GF-D8 (cell line): ENCODE data around the gene AQP12B.

ENCODE experiments used
- DNase-seq: peaks from one replicate; lab custom pipeline; 2025; lab: John Stamatoyannopoulos, UW

AQP12B gene

DNA sequence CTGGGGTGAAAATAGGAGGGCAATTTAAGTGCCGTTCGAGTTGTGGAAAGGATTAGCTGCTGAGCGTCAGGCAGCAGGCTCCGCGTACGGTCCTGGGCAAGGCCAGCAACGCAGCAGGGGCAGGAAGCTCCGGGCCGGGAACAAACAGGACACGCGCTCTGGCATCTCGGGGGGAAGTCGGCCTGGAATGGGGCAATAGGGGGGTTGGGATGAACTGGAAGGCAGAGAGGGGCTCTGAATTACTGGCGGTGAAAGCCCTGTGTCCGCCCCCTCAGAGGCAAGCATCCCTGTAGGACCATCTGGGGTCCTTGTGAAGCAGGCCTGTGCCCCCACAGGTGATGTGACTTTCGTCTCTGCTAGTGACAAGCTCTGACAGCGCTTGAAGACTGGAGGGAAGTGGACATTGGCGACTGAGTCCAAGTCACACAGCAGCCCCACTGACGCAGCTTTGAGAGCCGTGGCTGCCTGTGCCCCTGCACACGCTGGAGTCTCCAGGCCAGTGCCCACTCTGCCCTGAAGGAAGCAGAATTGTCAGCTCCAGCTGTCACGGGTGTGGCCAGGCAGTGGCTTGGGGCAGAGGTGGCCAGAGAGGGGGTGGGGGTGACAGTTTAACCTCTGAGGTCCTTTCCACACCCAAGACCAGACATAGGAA lies 35.1 kb downstream of the AQP12B start:
- DNase-seq = no peak

- DNase-seq = no peak
These were observed 35.7 kb downstream of the AQP12B start for GRCh38 chr2:240646900-240647502.

DNA sequence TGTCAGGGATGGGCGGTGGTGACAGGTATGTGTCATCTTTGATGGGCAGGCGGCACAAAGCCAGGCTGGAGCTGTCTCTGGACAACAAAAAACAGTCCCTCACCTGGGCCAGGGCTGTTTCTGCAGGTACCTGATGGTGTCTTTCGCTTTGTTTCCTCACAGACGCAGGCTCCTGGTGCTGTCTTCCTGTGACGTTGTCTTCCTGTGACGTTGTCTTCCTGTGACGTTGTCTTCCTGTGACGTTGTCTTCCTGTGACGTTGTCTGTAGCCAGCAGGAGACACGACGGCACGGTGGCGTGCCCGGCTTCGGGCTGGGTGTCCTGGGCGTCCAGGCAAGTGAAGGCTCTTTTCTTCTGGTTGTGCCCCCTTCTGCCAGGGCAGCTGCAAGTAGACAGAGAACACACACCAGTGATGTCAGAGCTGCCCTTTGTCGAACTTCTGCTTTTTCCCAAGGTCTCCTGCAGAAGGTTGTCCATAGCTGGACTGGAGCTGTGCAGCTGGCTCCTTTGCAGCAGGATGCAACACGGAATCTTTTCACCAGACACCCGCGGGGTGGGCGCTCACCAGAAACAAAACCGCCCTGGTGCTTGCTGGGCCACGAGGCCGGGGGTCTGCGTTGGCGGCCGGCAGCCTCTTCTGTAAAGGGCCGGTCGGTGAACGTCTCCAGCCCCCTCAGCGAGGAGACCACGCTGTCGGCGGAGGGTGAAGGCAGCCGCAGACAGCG lies 36.3 kb downstream of the AQP12B start:
- DNase-seq = no peak

- no peak for DNase-seq
These were observed 36.9 kb downstream of the AQP12B start for GRCh38 chr2:240645801-240646175.

DNA sequence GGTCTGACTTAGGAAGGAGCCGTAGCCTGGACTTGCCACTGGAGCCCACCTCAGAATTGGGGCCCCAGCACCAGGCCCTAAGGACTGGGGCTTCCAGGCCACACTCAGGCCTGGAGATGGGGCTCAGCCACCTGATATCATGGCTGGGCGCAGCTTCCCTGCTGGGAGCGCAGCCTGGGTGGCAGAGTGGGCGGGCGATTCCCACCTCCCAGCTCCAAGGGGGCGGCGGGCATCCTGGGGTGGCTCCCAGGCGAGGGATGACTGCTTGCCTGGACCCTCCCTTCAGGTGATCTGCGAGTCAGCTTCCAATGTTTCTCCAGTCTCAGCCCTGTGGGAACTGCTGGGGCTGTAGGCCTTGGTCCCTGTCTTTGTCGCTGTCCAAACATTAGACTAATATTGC lies 37.3 kb downstream of the AQP12B start:
- DNase-seq = no peak

DNA sequence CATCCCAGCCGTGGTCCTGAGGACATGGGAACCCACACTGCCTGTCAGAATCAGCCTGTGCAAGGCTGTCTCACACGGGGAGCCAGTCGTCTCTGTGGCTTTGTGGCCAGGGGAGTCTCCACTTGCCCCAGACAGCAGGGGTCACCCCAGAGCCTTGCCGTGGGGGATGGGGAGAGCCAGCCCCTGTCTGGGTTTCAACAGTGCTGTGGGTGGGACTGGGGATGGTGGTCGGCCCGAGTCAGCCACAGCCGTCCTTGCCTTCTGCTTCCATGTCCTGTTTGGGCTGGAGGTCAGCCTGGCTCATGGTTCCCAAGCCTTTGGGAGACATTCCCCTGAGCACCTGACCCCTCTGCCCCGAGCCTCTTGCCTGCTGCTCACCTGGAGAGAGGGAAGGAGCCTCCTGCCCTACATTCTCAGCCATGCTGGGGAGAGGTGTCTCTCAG lies 37.8 kb downstream of the AQP12B start:
- no peak for DNase-seq

DNA sequence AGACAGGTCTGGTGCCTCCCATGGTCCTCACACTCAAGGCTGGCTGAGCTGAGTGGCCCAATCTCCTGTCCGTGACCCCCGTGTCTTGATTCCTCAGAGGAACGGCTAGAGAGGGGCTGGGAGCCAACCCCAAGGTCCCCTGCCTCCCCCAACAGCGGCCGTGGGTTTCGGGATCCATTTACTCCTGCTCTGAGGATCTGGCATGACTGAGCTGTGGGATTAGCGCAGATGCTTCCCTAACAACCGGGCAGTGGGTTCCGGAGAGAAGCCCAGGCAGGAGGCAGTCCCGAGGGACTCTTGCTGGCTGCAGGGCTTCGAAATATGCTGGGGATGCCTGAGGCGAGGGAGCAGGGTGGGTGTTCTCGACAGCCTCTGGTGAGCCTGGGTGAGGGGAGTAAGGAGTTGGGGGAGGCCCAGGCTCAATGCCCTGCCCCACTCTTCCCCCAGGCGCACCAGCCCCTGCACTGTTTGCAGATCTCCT lies 38.5 kb downstream of the AQP12B start:
- DNase-seq = no peak

DNA sequence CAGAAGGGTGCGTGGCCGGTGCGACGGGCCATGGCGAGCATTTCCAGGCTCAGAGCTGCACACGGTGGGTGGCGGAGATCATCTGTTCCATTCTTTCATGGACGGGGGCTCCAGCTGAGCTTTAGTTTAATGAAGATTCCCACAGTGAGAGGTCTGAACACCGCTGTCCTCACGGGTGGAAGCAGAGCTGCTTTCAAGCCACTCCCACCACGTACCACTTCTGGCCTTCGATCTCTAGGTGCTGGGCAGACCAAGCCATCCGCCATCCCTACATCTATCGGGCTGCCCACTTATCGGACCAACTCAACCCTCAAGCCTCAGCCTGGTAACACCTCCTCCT lies 38.9 kb downstream of the AQP12B start:
- DNase-seq = no peak

DNA sequence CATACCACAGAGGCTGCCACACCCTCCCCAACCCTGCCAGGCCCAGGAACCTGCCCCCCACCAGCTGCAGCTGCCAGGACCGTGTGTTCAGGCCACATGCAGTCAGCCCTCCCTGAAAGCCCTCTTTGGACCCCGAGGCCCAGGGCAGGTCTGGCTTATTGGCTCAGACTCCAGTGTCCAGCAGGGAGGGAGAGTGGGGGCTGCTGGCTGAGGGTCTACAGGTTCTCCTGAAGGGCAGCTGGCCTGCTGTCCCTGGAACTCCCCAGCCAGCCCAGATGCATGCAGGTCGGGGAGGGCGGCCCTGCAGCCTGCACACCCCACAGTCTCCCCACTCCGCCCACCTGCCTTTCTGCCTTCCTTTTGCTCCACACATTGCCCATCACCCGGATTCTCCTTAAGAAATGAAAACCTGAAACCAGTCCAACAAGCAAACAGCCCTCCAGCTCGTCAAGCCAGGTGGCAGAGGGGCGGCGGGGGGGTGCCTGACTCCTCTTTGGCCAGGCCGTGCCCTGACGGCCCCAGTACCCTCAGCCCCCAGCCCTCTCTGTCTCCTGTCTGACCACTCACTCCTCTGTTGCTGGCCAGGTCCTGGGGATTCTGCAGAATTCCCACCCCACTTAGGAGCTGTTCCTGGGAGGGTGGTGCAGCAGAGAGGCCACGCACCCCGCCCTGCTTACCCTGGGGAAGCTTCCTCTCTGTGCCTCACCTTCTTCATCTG lies 39.4 kb downstream of the AQP12B start:
- DNase-seq = no peak

GRCh38 chr2:240642806-240643092 lies 39.9 kb downstream of the AQP12B start:
- no peak for DNase-seq

- no peak for DNase-seq
These were observed 40.5 kb downstream of the AQP12B start for GRCh38 chr2:240642061-240642805.

DNA sequence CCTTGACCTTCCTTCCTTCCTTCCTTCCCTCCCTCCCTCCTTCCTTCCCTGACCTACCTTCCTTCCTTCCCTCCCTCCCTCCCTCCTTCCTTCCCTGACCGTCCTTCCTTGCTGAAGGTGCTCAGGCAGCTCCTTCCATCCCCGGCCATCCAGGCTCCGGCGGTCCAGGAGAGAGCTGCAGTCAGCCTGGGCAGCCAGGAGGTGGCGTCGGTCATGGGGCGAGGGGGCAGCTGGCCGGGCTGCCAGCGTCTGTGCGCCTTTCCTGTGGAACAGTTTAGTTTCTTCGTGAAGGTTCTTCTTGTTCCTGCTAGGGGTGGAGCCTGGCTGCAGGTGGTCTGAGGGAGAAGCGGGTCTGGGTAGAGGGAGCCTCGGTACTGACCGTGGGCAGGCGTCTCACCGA lies 41.7 kb downstream of the AQP12B start:
- DNase-seq = no peak

DNA sequence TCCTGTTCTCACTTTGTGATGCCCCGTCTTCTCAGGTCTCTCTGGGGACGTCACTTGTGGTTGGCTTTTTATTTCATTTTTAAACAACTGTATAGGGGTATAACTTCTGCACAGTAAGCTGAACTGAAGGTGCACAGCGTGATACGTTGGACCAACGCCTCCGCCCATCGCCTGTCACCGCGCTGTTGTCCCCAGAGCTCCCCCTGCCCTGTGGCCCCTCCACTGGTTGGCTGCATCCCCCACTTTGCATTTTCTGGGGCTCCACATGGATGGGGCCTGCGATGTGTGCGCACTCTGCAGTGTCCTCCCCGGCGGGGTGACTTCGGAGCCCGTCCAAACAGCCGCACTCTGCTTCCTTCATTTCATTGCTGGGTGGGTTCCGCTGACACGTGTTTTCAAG lies 43.1 kb downstream of the AQP12B start:
- DNase-seq = no peak

DNA sequence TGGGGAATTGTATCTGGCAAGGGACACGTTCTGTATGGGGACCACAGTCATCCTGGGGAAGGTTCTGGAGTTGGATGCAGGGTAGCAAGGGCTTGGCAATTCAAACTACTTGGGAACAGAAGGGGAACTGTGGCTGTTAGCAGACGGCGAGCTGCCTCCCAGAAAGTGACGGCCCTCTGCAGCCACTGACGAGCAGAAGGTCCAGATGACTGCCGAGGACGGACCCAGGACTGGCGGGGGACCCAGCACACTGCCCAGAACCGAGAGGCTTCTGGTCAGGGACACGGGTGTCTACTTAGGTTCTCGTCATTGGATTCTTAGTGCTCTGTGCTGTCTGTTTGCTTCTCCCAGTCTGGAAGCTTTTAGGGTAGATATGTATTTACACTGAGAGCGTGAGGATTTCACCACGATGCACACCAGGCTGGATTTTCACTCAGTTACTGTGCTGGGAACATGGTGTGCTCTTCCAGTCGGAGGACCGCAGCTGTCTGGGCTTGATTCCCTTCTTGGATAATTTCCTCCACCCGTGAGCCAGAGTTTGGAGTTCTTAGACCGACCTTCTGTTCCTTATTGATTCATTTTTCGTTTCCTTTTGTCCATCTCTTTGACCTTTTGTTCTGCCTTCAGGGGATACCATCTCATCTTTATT lies 44.0 kb downstream of the AQP12B start:
- DNase-seq = no peak

DNA sequence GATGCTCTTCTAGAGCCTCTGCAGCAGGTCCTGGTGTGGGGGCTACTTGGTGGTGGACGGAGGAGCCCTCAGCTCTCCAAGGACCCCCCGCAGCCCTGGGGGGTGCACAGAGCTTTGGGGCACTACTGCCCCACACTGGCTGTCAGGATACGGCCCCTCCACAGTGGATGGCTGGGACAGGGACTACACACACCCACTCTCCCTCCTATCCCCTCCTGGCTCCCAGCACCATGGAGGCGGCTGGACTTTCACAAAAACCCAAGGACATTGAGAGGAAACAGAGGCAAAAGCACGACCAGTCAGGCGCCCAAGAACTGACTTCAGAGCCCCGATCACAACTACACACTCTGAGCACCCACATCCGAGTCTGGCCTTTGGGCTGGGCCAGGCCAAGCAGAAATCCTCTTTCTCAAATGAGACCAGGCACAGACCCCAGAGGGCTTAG lies 44.8 kb downstream of the AQP12B start:
- DNase-seq = no peak

GRCh38 chr2:240637116-240637900 lies 45.4 kb downstream of the AQP12B start:
- DNase-seq = no peak

DNA sequence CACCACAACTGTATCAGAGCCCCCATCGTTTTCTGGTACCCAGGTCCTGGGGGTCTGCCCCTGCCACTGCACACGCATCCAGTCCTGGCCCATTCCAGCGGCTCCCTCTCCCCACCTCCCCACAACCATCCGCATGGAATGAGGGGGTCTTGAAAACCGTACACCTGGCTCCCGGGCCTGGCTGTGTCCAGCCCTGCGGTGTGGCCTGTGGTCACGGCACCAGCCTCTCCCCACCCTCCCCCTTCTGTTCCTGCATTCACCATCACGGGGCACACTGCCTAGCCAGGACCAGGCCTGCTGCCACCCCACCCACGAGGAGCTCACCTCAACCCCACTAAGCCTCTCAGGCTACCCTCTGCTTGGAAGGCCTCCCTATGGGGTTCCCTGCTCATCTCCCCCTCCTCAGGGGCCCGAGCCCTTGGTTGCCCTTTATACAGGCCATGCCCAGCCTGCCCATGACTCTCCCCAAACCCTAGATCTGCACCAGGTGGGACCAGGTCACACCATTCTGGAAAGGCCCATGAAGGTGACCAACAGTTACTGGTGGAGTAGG lies 46.0 kb downstream of the AQP12B start:
- DNase-seq = no peak

GRCh38 chr2:240635998-240636547 lies 46.6 kb downstream of the AQP12B start:
- no peak for DNase-seq

- no peak for DNase-seq
These were observed 47.3 kb downstream of the AQP12B start for GRCh38 chr2:240635121-240635997.
